Progenitor cell of endocrine pancreas (in vitro differentiated cells): ENCODE measurements around the gene SLC24A5. TPM values are rescaled to one million over a fixed set of nuclear protein-coding genes. Genes with fewer than 3 reads are reported as not detected.

ENCODE experiments used
- DNase-seq: peaks from one replicate; pipeline ENCODE4 v3.0.0; 2021; ENCODE audit warnings: low spot score; ENCODE audit not compliant: unreplicated experiment
- H3K27ac Mint-ChIP-seq: 2 replicates; pipeline ENCODE4 v1.8.0; 2021; ENCODE audit warnings: mild to moderate bottlenecking, moderate library complexity, mixed read lengths
- H3K27me3 Mint-ChIP-seq: 2 replicates; pipeline ENCODE4 v1.8.0; 2021; ENCODE audit warnings: mixed read lengths
- H3K36me3 Mint-ChIP-seq: 2 replicates; pipeline ENCODE4 v1.8.0; 2022; ENCODE audit warnings: mixed read lengths; ENCODE audit not compliant: insufficient read depth
- H3K4me1 Mint-ChIP-seq: 2 replicates; pipeline ENCODE4 v1.8.0; 2021; ENCODE audit warnings: low read depth, mixed read lengths
- H3K4me3 Mint-ChIP-seq: 2 replicates; pipeline ENCODE4 v1.8.0; 2021; ENCODE audit warnings: low read depth, mild to moderate bottlenecking, moderate library complexity, mixed read lengths
- H3K9me3 Mint-ChIP-seq: 2 replicates; pipeline ENCODE4 v1.8.0; 2021; ENCODE audit warnings: low read depth, mixed read lengths
- total RNA-seq: library from RNA; stranded (reverse); gene quantifications from 2 replicates; pipeline ENCODE4 v1.2.1, GENCODE V29; 2021
- TF ChIP-seq, protein P1 (sequence below): fragments of 200-600 bp; sonication (generic); IDR thresholded peaks from one replicate; pipeline ENCODE4 v1.5.0; 2021; ENCODE audit warnings: antibody characterized with exemption, mild to moderate bottlenecking; ENCODE audit not compliant: unreplicated experiment

Gene SLC24A5
- total RNA-seq, 1 donor from 2014 or later = not detected

DNA sequence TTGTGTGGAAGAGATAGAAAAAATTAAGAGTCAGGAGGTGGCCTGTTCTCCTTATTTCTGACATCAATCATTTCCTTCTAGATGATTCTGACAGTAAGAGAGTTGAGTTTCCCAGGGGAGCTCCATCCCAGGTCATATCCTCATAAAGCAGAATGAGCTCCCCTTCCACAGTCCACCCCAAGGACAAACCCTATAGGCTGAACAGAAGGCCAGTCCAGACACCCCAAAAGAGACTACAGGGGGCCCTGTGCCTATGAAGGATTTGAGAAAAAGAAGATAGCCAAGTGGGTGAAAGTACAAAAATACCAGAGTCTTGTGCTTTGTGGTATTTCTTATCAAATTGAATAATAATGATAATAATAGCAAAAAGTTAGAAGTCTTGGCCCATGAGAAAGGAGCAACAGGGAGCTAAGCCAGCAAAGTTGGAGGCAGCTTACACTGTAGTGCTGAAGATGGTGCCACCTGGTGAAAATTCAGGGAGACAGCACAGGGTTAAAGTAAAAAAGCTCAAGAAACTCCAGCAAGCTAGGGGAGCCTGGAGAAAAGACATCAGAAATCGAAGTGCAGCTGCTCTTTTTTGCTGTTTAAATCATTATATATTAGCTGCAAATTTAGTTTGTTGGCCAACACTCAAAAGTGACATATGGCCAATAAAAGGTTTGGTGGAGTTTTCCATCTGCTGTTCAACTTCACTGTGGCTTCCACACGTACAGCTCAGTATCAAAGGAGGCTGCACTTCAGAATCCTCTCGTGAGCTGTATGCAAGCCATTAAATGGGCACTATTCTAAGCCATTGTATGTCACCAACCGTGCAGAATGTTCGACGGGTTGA, 35.8 kb upstream of the SLC24A5 start:
- Mint-ChIP-seq H3K9me3 (peaks cover 3% of the 10 kb centered on the region), H3K36me3 (no peaks in the 10 kb centered on the region), H3K27me3 (peaks cover 3% of the 10 kb centered on the region), H3K4me1 (no peaks in the 10 kb centered on the region), H3K27ac (no peak overlapping the region), H3K4me3 (no peak overlapping the region)
- DNase-seq = no peak
- TF ChIP-seq, protein P1, sequence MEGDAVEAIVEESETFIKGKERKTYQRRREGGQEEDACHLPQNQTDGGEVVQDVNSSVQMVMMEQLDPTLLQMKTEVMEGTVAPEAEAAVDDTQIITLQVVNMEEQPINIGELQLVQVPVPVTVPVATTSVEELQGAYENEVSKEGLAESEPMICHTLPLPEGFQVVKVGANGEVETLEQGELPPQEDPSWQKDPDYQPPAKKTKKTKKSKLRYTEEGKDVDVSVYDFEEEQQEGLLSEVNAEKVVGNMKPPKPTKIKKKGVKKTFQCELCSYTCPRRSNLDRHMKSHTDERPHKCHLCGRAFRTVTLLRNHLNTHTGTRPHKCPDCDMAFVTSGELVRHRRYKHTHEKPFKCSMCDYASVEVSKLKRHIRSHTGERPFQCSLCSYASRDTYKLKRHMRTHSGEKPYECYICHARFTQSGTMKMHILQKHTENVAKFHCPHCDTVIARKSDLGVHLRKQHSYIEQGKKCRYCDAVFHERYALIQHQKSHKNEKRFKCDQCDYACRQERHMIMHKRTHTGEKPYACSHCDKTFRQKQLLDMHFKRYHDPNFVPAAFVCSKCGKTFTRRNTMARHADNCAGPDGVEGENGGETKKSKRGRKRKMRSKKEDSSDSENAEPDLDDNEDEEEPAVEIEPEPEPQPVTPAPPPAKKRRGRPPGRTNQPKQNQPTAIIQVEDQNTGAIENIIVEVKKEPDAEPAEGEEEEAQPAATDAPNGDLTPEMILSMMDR = peak; percentile 64

DNA sequence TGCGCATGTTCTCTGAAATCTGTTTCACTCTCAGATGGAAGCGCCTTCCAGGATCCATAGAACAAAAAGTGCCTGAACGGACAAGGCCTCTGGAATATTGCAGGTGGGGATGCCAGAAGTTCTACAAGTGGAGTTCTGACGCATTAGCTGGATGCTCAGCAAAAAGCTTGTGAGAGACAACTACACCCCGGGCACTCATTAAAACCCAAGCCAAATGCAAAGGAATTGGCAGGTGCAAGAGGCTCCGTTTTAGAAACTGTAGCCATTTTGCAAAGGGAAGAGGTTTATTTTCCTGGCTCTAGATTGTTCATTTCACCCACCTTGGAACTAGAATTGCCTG, 35.2 kb upstream of the SLC24A5 start:
- TF ChIP-seq, protein P1 = no peak
- DNase-seq = no peak
- H3K4me3 Mint-ChIP-seq = no peak overlapping the region
- no peaks in the 10 kb centered on the region for H3K4me1 Mint-ChIP-seq
- no peak overlapping the region for H3K27ac Mint-ChIP-seq
- peaks cover 7% of the 10 kb centered on the region for H3K27me3 Mint-ChIP-seq
- H3K36me3 Mint-ChIP-seq = no peaks in the 10 kb centered on the region
- peaks cover 3% of the 10 kb centered on the region for H3K9me3 Mint-ChIP-seq

DNA sequence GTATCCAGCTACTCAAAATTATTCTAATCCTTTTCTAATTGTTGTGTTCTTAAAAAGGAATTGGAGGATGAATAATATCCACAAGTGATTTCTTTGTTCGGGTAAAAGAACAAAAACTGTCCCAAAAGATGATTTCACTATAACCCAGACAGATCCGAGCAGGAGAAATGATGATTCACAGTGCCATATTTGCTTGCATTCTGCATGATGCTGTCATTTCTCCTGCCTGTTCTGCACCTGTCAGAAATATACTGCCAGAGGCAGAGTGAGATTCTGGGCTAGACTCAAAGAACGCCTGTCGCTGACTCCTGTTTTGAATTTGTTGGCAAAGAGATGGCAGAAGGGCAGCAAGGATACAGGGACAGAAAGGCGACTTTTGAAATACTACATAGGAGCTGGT, 34.7 kb upstream of the SLC24A5 start:
- no peak overlapping the region for H3K27ac Mint-ChIP-seq

DNA sequence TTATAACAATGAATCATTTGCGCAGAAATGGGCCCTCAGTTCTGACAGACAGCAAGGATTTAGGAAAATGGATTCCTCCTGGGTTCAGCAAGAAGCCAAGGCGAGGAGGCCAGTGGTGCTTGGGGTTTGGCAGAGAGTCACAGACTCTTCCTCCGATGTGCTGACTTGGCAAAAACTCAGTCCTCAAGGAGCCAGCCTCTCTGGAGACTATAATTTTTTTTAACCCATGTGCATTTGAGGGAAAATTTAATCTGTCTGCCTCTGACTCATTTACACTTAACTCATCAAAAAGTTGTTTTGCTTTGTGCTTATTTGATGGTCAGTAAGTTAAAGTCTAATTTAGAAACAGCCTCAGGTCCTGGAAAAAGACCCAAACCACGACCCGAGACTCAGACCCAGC, 34.2 kb upstream of the SLC24A5 start:
- H3K36me3 Mint-ChIP-seq = no peaks in the 10 kb centered on the region
- H3K4me1 Mint-ChIP-seq = no peaks in the 10 kb centered on the region
- no peak overlapping the region for H3K4me3 Mint-ChIP-seq
- H3K9me3 Mint-ChIP-seq = peaks cover 3% of the 10 kb centered on the region
- DNase-seq = no peak
- H3K27ac Mint-ChIP-seq = no peak overlapping the region
- H3K27me3 Mint-ChIP-seq = peaks cover 7% of the 10 kb centered on the region
- TF ChIP-seq, protein P1 = no peak

More for the DNA sequence above, 34.7 kb upstream of the SLC24A5 start:
- peaks cover 3% of the 10 kb centered on the region for H3K9me3 Mint-ChIP-seq
- H3K27me3 Mint-ChIP-seq = peaks cover 7% of the 10 kb centered on the region
- H3K4me3 Mint-ChIP-seq = no peak overlapping the region
- DNase-seq = no peak
- H3K36me3 Mint-ChIP-seq = no peaks in the 10 kb centered on the region
- TF ChIP-seq, protein P1 = no peak
- no peaks in the 10 kb centered on the region for H3K4me1 Mint-ChIP-seq

DNA sequence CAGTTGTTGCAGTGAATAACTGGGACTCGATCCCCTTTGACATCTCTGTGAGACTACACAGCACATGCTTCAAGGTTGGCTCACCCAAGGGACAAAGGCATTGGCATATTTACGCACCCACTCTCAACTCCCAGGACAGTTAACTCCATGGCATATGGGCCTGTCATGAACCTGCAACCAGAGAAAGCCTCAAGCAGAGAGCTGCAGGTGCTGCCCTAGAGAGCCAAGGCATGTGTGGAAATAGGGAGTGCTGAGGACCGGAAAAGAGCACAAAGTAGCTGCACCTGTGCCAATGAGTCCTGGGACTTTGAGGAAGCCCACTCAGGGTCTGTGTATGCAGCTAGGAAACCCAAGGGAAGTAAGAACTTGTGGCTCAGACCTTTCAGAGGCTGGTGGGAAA, 32.9 kb upstream of the SLC24A5 start:
- Mint-ChIP-seq H3K27me3 (peaks cover 7% of the 10 kb centered on the region), H3K4me1 (no peaks in the 10 kb centered on the region), H3K36me3 (no peaks in the 10 kb centered on the region), H3K27ac (no peak overlapping the region), H3K9me3 (peaks cover 3% of the 10 kb centered on the region), H3K4me3 (no peak overlapping the region)
- no peak for DNase-seq
- TF ChIP-seq, protein P1 = no peak
